ENCODE data around the gene ZFPM1.

ZFPM1 gene

GRCh38 chr16:88537859-88538258, 84.8 kb downstream of the ZFPM1 start:
- TF ChIP-seq, protein P1, sequence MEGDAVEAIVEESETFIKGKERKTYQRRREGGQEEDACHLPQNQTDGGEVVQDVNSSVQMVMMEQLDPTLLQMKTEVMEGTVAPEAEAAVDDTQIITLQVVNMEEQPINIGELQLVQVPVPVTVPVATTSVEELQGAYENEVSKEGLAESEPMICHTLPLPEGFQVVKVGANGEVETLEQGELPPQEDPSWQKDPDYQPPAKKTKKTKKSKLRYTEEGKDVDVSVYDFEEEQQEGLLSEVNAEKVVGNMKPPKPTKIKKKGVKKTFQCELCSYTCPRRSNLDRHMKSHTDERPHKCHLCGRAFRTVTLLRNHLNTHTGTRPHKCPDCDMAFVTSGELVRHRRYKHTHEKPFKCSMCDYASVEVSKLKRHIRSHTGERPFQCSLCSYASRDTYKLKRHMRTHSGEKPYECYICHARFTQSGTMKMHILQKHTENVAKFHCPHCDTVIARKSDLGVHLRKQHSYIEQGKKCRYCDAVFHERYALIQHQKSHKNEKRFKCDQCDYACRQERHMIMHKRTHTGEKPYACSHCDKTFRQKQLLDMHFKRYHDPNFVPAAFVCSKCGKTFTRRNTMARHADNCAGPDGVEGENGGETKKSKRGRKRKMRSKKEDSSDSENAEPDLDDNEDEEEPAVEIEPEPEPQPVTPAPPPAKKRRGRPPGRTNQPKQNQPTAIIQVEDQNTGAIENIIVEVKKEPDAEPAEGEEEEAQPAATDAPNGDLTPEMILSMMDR (IDR thresholded peaks at IDR 0.05; ENCODE audit: control extremely low read depth, extremely low read depth, low read depth, missing control alignments) = no peak
- CTCF ChIA-PET = interaction anchor here (1.0 kb wide), 1 partner anchor 23 kb away, joined by 4 read pairs; no protein-coding TSS in a partner anchor
- no peak for DNase-seq (ENCODE audit: extremely low spot score)
- POLR2A ChIA-PET = no interaction called here

GRCh38 chr16:88538366-88539060, 85.4 kb downstream of the ZFPM1 start:
- ChIA-PET POLR2A (no interaction called here), CTCF (interaction anchor here (1.0 kb wide), 1 partner anchor 22 kb away, joined by 4 read pairs; no protein-coding TSS in a partner anchor)
- DNase-seq (ENCODE audit: extremely low spot score) = no peak
- TF ChIP-seq, protein P1 (IDR thresholded peaks at IDR 0.05; ENCODE audit: control extremely low read depth, extremely low read depth, low read depth, missing control alignments) = no peak

DNA sequence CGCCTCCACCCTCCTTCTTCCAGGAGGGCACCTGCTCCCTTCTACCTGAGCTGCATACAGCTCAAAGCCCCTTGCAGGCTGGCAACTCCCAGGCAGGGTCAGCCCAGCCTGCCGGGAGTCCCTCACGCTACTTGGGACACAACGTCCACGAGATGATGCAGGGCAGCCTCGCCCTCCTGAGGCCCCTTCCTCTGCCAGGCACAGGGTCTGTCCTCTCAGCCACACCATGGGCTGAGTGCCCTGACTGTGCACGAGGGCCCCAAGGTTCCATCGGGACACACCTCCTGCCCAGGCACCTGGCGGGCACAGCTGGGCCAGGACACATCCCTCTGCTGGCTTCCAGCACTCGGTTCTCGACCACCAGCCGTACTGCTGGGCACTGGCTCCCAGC, 86.2 kb downstream of the ZFPM1 start:
- DNase-seq (ENCODE audit: extremely low spot score) = no peak
- POLR2A ChIA-PET = no interaction called here
- TF ChIP-seq, protein P1 (IDR thresholded peaks at IDR 0.05; ENCODE audit: control extremely low read depth, extremely low read depth, low read depth, missing control alignments) = no peak
- CTCF ChIA-PET = no interaction called here

- no peak for DNase-seq (ENCODE audit: extremely low spot score)
- CTCF ChIA-PET = interaction anchor here (0.6 to 1.6 kb wide), 3 partner anchors 19 to 1435 kb away, joined by 3 to 5 read pairs (median 5); no protein-coding TSS in a partner anchor
- POLR2A ChIA-PET = no interaction called here
These were observed 86.7 kb downstream of the ZFPM1 start for GRCh38 chr16:88539652-88540345.

DNA sequence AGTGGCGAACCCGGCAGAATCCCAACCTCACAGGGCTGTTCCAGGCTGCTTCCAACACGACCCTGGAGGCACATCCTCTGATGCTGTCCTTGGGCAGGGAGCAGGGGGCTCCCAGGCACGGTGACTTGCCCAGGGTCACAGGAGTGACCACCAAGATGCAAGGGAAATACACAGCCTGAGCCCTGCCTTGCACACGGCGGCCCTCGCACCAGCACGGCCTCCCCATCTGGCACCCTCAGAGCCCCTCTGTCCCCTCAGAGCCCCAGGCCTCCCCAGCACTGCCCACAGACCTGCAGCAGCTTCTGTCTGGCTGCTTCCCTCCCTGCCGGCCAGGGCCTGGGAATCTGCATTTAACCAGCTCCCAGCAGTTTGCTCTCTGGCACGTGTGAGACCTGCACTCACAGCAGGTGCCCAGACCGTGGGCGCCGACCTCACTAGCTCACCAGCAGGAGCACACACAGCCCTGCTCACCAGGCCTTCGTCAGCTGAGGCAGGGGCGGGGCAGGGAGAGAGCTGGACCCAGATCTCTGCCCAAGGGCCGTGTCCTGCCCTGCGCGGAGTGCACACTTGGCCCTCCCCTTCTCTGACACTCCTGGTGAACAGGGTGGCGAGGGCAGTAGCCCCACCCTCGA, 87.4 kb downstream of the ZFPM1 start:
- ChIA-PET POLR2A (no interaction called here), CTCF (interaction anchor here (1.2 to 1.6 kb wide), 2 partner anchors 18 to 20 kb away, joined by 5 read pairs; no protein-coding TSS in a partner anchor)
- no peak for DNase-seq (ENCODE audit: extremely low spot score)
- TF ChIP-seq, protein P1 (IDR thresholded peaks at IDR 0.05; ENCODE audit: control extremely low read depth, extremely low read depth, low read depth, missing control alignments) = no peak

More at GRCh38 chr16:88539652-88540345, 86.7 kb downstream of the ZFPM1 start:
- TF ChIP-seq, protein P1 (IDR thresholded peaks at IDR 0.05; ENCODE audit: control extremely low read depth, extremely low read depth, low read depth, missing control alignments) = no peak

DNA sequence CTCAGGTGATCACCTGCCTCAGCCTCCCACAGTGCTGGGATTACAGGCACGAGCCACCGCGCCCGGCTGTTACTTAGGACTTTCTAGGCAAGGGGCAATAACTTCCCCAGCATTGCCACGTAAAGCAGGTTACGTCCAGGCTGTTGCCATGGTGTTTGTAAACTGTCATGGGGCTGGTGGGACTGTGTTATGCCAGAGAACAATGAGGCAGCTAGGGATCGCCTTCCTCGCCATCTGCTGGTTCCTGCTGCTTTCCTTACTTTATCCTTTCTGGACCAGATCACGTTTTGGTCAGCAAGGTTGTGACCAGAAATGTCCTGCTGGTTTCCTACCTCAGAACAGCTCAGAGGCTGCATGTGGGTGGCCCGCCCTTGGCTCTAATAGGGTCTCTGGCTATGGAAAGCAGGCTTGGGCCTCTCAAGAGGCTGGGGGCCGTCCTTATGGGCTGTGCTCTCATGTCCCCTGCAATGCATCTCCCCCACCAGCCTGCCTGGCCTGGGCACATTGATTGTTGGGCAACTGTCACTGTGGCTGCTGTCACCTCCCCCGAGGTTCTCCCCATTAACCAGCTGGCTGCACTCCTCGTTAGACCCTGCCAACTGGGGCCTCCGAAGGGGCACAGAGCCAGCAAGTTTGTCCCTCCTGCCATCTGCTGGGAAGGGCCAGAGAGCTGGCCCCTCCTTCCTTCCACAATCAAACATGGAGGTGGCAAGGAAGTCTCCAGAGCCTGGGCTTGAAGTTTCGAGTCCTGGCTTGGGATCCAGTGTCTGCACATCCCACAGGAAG, 88.9 kb downstream of the ZFPM1 start:
- TF ChIP-seq, protein P1 (IDR thresholded peaks at IDR 0.05; ENCODE audit: control extremely low read depth, extremely low read depth, low read depth, missing control alignments) = no peak
- no peak for DNase-seq (ENCODE audit: extremely low spot score)
- ChIA-PET CTCF (interaction anchor here (1.9 kb wide), 1 partner anchor 19 kb away, joined by 7 read pairs; no protein-coding TSS in a partner anchor), POLR2A (no interaction called here)
